ENCODE measurements around the gene RARB.

DNA sequence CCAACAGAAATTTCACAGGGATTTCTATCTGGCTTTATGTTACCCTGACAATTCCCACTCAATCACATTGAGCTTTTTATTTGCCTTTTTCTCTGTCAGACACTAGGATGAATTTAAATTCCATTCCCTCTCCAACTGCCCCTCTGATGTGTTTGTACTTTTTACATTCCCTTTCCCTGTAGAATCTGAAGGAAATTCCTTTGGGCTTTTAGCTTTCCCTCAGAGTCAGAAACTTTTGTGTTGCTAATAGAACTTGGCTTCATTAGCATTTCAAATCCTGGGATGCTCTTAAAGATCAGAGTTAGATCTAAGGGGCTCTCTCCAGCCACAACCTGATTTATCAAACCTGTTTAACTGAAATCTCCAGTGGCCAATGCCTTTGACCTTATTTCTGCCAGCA is 7.9 kb upstream of the RARB start:
- TF ChIP-seq, protein P1, sequence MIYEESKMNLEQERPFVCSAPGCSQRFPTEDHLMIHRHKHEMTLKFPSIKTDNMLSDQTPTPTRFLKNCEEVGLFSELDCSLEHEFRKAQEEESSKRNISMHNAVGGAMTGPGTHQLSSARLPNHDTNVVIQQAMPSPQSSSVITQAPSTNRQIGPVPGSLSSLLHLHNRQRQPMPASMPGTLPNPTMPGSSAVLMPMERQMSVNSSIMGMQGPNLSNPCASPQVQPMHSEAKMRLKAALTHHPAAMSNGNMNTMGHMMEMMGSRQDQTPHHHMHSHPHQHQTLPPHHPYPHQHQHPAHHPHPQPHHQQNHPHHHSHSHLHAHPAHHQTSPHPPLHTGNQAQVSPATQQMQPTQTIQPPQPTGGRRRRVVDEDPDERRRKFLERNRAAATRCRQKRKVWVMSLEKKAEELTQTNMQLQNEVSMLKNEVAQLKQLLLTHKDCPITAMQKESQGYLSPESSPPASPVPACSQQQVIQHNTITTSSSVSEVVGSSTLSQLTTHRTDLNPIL (CRISPR knock-in tag; IDR thresholded peaks at IDR 0.05; ENCODE audit: low read depth) = no peak
- TF ChIP-seq, protein P2, sequence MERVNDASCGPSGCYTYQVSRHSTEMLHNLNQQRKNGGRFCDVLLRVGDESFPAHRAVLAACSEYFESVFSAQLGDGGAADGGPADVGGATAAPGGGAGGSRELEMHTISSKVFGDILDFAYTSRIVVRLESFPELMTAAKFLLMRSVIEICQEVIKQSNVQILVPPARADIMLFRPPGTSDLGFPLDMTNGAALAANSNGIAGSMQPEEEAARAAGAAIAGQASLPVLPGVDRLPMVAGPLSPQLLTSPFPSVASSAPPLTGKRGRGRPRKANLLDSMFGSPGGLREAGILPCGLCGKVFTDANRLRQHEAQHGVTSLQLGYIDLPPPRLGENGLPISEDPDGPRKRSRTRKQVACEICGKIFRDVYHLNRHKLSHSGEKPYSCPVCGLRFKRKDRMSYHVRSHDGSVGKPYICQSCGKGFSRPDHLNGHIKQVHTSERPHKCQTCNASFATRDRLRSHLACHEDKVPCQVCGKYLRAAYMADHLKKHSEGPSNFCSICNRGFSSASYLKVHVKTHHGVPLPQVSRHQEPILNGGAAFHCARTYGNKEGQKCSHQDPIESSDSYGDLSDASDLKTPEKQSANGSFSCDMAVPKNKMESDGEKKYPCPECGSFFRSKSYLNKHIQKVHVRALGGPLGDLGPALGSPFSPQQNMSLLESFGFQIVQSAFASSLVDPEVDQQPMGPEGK (CRISPR knock-in tag; IDR thresholded peaks at IDR 0.05; ENCODE audit: borderline replicate concordance) = no peak
- no peak for TF ChIP-seq ZNF70 (CRISPR knock-in tag; IDR thresholded peaks at IDR 0.05)

Measured in SK-N-SH treated with all-trans-retinoic acid at 6 μM for 48 hours (cell line).